ENCODE data around the gene SCRN2. TPM values are rescaled to one million over a fixed set of nuclear protein-coding genes. Genes with fewer than 3 reads are reported as not detected.

SCRN2 gene
- total and polyA plus RNA-seq, 2 donors (not counting 3 experiments of a cell fraction or from before 2014, with no cell fraction given), result 31.7 to 48.9 TPM

DNA sequence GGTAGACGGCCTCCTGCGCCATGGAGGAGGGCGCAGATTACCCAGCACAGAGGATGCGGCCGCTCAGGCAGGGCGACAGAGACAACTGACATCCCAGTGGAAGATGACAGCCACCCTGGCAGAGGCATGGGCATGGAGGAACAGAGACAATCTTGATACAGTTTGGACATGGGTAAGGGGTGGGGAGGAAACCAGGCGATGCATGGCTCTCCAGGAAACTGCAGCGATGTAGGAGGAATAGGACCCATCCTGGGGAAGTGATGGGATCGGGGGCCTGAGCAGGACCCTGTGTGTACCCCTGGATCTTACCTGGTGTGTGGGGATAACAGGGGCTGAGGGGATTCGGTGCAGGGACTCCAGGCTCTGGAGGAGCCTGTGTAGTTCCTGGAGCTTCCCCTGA lies 24.1 kb downstream of the SCRN2 start:
- CTCF ChIA-PET, result no interaction called here
- POLR2A ChIA-PET, result no interaction called here
- no peak overlapping the region for H3K9ac ChIP-seq (replicated peaks; ENCODE audit: extremely low read depth, insufficient read depth, low read length)
- H4K20me1 ChIP-seq (replicated peaks; ENCODE audit: control insufficient read depth, extremely low read depth, insufficient read depth, low read length), result no peaks in the 10 kb centered on the region
- no peak overlapping the region for H3K4me2 ChIP-seq (ENCODE audit: insufficient read depth, low read length)
- BruUV-seq (replicated peaks), result no TSS peak
- H3K9me1 ChIP-seq (replicated peaks; ENCODE audit: control insufficient read depth, extremely low read depth, insufficient read depth, low read length), result no peaks in the 10 kb centered on the region
- H3K4me3 ChIP-seq (replicated peaks in 1 of 3; ENCODE audit: insufficient read depth in 1 of 3, low read depth in 1 of 3, low read length in 3 of 3), result no peak overlapping the region
- peaks cover 12% of the 10 kb centered on the region for H3K4me1 ChIP-seq (ENCODE audit: control insufficient read depth, extremely low read depth, insufficient read depth, low read length)
- peaks cover 9% of the 10 kb centered on the region for H3K79me2 ChIP-seq (ENCODE audit: control insufficient read depth, insufficient read depth, low read length)
- peaks cover 3 to 49% of the 10 kb centered on the region in 2 experiments for H3K36me3 ChIP-seq (ENCODE audit: control insufficient read depth in 2 of 2, extremely low read depth in 1 of 2, insufficient read depth in 2 of 2, low read length in 2 of 2)
- TF ChIP-seq EZH2 (IDR thresholded peaks at IDR 0.05; ENCODE audit: borderline replicate concordance, low read depth, low read length, severe bottlenecking) (no peak), CTCF (IDR thresholded peaks at IDR 0.05; ENCODE audit: extremely low read depth in 1 of 2, insufficient read depth in 1 of 2, low read depth in 1 of 2, low read length in 2 of 2) (no peak)
- no peak overlapping the region for H2AFZ ChIP-seq (ENCODE audit: low read depth, low read length)
- H3K27ac ChIP-seq (ENCODE audit: insufficient read depth, low read depth, low read length), result no peak overlapping the region
- dilution Hi-C loops (cut with MboI; ENCODE audit: extremely low pct_ligation_motif_present, low sequenced_read_pairs) (no loop called here), intact Hi-C loops (cut with micrococcal nuclease) (no loop called here)
- no peaks in the 10 kb centered on the region for H3K9me3 ChIP-seq (replicated peaks; ENCODE audit: control insufficient read depth, insufficient read depth, low read length)
- no peaks in the 10 kb centered on the region for H3K27me3 ChIP-seq (ENCODE audit: control insufficient read depth in 2 of 2, insufficient read depth in 2 of 2, low read length in 2 of 2)
- DNase-seq (ENCODE audit: low read depth, low spot score), result no peak
- no peak for FAIRE-seq

DNA sequence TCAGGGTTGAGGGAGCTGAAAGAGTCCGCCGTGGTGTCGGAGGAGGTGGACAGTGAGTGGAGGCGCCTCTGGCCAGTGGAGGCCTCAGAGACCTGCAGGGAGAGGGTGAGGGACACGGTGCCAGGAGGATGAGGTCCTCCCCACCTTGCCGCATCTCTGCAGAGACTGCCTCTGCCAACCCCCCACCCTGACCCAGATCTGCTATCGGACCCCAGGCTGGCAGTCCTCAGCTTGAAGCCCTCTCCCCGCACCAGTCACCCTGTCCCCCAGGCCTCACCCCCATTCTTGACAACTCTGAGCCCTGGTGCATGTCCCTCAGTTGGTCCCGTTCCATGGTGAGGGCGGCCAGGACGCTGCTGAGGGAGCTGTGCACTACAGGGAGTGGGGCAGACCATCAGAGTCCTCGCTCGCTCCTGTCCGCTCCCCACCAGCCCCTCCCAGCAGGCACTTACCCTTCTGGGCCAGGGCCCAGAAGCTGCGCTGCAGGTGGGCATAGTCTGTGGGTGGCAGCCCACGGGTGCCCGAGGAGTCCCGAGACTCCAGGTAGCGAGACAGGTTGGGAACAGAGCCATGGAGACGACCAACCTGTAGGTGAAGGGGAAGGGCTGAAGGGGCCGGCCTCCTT lies 24.9 kb downstream of the SCRN2 start:
- Histone ChIP-seq H3K27ac (ENCODE audit: insufficient read depth, low read depth, low read length) (no peak overlapping the region), H3K27me3 (ENCODE audit: control insufficient read depth in 2 of 2, insufficient read depth in 2 of 2, low read length in 2 of 2) (no peaks in the 10 kb centered on the region), H3K4me3 (replicated peaks in 1 of 3; ENCODE audit: insufficient read depth in 1 of 3, low read depth in 1 of 3, low read length in 3 of 3) (no peak overlapping the region), H3K9me3 (replicated peaks; ENCODE audit: control insufficient read depth, insufficient read depth, low read length) (no peaks in the 10 kb centered on the region), H3K4me1 (ENCODE audit: control insufficient read depth, extremely low read depth, insufficient read depth, low read length) (peaks cover 11% of the 10 kb centered on the region), H3K9me1 (replicated peaks; ENCODE audit: control insufficient read depth, extremely low read depth, insufficient read depth, low read length) (no peaks in the 10 kb centered on the region), H3K9ac (replicated peaks; ENCODE audit: extremely low read depth, insufficient read depth, low read length) (no peak overlapping the region), H2AFZ (ENCODE audit: low read depth, low read length) (no peak overlapping the region), H3K79me2 (ENCODE audit: control insufficient read depth, insufficient read depth, low read length) (peaks cover 8% of the 10 kb centered on the region), H3K4me2 (ENCODE audit: insufficient read depth, low read length) (no peak overlapping the region), H3K36me3 (ENCODE audit: control insufficient read depth in 2 of 2, extremely low read depth in 1 of 2, insufficient read depth in 2 of 2, low read length in 2 of 2) (peaks cover 3 to 52% of the 10 kb centered on the region in 2 experiments), H4K20me1 (replicated peaks; ENCODE audit: control insufficient read depth, extremely low read depth, insufficient read depth, low read length) (no peaks in the 10 kb centered on the region)
- FAIRE-seq (no peak), DNase-seq (ENCODE audit: low read depth, low spot score) (no peak)
- TF ChIP-seq GATA2 (IDR thresholded peaks at IDR 0.05; ENCODE audit: insufficient read depth, insufficient read length, low read depth, low read length), result no peak
- TF ChIP-seq MYC (IDR thresholded peaks at IDR 0.05; ENCODE audit: low read depth, low read length), result no peak
- no peak for TF ChIP-seq POLR2AphosphoS5 (IDR thresholded peaks at IDR 0.05; ENCODE audit: insufficient read depth, low read depth, low read length)
- ChIA-PET CTCF (no interaction called here), POLR2A (no interaction called here)
- intact Hi-C loops (cut with micrococcal nuclease) (no loop called here), dilution Hi-C loops (cut with MboI; ENCODE audit: extremely low pct_ligation_motif_present, low sequenced_read_pairs) (no loop called here)
- BruUV-seq (replicated peaks), result no TSS peak

Data from endothelial cell of umbilical vein (primary cell).